Stimulated activated CD8-positive, alpha-beta memory T cell treated with anti-CD3 and anti-CD28 coated beads, Interleukin-15, amount 100 ng/mL, for 48 hours (primary cell): ENCODE data around the gene SSBP3.
"Not testable (repeated sequence)": the region's sequence is repeated elsewhere in the genome, so short reads cannot be mapped to it uniquely, and the experiment has no call there.

ENCODE experiments used
- DNase-seq, 2 donors: peaks; one replicate each; pipeline ENCODE4 v3.0.0-alpha.2; 2020; ENCODE audit warnings: low read depth in 2 of 2

The SSBP3 gene

DNA sequence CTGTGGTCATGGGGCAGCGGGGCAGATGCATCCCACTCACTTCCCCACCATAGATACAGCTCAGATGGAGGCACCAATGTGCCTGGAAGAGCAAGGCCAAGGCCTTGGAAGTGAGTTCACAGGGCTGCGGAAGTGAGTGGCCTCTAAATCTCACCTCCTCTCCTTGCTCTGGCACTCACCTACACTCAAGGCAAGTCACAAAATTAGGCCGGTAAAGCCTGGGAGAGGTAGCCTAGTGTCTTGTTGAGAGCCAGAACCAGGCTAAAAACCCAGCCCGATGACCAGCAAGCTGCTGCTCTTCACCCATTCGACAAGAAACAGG lies 57.5 kb downstream of the SSBP3 start:
- no peak for DNase-seq

DNA sequence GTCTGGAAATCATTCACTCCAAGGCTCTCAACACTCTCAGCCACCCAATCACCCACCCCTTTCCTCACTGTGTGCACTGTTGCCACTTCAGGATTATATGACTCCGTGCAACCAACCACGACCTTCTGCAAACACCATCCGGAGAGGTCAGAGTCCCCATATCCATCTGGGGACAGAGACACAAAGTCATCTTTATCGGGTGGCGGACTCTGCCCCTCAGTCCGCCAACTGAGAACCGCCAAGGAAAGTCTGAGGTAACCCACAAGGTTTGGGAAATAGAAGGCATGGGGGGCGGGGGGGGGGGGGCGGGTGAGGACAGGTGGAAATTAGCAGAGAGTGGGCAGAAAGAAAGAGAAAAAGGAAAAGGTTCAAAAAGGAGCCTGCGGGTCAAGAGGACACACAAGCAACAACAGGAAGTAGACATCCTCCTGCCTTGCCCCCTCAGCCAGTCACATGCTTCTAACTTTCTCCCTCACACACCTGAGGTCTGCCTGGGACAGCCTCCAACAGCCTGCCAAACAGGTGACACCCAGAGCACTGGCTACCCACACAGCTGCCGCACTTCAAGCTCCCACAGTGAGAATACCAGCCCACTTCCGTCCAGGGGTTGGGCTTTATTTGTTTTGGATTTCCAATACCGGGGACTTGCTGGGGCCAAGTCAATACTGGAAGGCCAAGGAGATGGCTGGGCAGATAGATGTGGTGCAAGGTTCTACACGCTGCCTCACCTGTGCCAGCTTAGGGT lies 58.1 kb downstream of the SSBP3 start:
- DNase-seq: no peak

DNA sequence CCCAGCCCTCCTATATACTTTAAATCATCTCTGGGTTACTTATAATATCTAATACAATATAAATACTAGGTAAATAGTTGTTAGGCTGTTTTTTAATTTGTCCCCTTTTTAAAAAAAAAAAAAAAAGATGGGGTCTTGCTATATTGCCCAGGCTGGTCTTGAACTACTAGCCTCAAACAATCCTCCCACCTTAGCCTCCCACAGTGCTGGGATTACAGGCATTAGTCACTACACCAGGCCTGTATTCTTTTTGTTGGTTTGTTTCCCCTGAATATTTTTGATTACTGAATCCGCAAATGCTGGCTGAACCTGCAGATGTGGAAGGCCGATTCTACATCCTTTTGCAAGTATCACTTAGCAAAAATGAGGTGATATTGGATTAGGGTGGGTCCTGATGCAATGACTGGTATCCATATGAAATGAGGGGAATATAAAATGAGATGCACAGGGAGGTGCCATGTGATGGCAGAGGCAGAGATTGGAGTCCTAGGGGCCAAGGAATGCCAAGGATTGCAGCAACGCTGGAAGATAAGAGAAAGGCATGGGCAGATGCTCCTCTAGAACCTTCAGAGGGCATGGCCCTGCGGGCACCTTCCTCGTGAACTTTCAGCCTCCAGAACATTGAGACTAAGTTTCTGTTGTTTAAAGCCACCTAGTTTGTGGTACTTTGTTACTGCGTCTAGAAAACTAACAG lies 58.8 kb downstream of the SSBP3 start:
- no peak for DNase-seq

DNA sequence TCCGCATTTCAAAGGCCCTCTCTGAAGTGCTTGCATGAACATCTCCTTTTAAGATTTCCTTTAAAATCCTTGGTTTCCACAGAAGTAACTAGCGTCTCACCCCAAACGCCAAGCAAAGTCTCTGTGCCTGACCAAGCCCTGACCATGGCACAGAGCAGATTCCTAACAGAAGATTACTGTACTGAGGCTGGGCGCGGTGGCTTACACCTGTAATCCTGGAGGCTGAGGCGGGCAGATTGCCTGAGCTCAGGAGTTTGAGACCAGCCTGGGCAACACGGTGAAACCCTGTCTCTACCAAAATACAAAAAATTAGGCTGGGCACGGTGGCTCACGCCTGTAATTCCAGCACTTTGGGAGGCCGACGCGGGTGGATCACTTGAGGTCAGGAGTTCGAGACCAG lies 60.6 kb downstream of the SSBP3 start:
- not testable (repeated sequence) for DNase-seq

DNA sequence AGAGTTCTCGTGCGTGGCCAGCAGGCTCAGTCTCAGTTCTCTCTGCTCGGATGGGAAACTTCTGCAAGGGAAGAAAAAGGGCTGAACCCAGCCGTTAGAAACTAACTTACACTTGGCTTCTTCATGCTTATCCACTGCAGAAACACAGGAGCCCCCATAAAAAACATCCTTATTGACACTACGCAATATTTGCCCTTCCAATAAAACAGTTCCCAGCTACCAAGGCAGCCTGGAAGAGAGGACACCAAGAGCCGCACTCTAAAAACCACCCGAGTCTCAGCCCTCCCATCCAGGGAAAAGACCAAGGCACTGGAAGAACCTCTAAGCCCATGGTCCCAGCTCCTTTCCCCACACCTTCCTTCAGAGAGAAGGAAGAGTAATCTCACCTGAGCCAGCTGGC lies 61.1 kb downstream of the SSBP3 start:
- no peak for DNase-seq

DNA sequence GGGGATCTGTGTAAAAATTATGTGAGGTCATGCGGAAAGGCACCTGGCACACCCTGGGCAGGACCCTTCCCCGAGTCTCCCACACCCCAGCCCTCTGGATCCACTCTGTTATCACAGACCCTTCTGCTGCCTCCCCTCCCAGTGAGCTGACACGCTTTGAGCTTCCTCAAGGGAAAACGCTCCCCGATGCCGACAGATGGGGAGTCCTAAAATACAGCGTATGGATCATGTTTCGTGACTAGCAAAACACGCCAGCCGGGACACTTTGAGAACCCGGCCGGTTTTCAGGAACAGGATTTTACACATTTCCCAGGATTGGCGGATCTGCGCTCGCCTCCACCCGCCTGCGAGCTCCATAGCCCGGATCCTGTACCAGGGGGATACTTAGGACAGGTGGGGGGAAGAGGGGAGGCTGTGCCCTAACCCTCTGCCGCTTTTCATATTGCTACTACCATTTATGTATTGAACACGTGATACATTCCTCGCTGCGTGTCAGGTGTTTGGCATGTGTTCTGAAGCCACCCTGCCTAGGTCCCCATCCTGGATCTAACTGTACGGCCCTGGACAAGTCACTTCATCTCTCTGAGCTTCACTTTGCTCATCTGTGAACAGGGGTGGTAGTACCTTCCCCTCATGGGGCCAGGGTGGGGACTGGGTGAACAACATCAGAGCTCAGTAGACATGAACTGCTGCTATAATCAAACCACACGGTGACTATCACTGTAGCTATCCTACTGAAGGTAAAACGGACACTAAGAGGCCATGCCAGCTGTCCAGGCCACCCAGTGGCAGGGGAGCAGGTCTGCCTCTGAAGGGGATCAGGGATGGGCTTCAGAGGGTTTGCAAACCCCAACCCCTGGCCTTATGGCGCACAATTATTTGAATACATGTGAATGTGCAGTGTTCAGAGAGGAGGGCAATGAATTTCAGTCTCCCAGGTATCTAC lies 63.2 kb downstream of the SSBP3 start:
- no peak for DNase-seq

DNA sequence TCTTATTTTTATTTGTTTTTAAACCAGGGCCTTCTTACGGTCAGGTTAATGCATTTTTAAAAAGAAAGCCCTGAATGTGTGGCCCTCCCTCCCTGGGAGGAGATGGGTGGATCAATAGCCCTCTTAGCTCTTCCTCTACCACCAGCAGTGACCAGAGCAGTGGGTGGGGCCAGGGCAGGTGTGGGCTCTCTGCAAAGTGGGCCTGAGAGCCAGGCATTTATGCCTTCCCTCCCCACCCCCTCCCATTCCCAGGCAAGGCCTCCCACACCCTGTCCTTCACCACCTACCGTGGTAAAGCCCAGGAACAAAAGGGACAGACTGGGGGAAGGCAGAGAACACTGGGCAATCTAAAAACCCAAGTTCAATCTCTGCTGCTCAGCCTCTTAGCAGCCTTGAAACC lies 63.9 kb downstream of the SSBP3 start:
- no peak for DNase-seq

DNA sequence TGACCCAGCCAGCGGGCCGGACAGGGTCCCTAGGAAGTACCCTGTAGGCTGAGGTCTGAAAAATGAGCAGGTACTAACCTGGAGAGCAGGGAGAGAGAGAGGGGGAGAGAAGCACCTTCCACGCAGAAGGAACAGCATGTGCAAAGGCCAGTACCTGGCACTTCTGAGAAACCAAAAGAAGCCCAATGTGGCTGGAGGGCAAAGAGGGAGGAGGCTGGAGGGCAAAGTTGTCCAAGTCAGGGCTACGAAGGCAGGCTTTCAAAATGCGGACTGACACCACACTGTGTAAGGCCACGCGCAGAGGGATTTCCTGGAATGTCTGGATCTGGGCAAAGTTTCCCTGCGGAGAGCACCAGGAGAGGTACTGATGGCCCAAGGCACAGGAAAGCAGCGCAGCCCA lies 64.4 kb downstream of the SSBP3 start:
- DNase-seq: no peak

DNA sequence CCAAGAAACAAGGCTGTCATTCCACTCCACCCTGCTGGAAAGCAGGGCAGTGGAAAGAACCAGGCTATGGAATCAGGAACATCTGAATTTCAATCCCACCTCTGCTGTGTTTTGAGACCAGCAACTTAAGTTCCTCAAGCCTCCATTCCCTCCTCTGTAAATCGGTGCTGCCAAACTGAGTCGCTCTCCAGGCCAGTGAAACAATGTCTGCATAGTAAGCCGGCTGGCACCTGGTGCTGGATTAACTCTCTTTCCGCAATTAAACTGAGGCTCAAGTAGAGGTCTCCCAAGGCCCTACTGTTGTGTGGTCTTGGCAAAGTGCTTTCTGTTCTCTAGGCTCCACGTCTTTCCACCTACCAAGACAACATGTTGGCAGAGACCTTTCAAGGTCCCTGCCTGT lies 65.3 kb downstream of the SSBP3 start:
- no peak for DNase-seq

DNA sequence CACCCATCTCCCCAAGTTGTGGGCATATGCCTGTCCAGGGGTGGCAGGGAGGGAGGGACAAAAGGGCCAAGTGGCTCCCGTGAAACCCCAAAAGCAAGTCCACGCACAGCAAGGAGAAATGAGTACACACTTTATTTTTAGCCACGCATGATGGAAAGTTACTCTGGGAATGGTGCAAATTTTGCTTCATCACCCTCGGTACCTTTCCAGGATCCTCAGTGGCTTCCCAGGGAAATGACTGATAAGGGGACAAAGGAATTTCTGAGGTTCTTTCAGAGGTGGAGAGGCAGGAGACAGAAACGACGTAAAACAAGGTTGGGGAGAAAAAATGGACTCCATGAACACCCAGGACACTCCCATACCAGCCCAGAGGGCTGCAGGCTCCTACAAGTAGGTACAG lies 65.8 kb downstream of the SSBP3 start:
- no peak for DNase-seq

DNA sequence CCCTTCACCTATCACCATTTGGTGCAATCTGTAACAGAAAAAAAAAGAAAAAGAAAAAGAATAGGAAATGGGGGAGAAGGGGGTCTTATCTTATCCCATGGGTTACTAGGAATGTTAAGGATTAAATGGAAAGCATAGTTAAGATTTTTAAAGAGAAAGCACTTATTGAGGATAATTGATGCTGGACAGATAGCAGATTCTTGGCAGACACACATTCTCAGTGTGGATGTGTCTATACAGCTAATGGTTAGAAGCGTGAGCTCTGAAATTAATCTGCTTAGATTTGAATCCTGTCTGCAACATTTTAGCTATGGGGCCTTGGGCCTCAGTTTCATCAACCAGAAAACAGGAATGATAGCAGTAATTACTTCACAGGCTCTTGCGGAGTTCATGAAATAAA lies 67.1 kb downstream of the SSBP3 start:
- no peak for DNase-seq

DNA sequence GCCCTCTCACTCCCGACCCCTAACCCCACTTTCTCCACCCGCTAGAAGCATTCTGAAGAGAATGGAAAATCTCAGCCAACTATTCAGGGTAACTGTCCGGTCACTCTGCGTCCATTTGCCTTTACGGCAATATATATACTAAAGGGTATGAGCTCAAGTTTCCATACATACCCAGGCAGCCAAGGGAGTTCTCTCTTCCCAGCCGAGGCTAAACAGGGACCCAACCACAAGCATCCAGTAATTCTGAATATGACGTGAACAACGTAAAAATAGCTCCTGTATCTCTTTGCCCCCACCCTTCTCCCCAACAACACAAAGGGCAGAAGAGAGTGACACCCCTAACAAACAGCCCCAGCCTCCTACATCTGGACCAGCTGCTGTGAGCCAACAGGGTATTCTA lies 67.7 kb downstream of the SSBP3 start:
- no peak for DNase-seq

DNA sequence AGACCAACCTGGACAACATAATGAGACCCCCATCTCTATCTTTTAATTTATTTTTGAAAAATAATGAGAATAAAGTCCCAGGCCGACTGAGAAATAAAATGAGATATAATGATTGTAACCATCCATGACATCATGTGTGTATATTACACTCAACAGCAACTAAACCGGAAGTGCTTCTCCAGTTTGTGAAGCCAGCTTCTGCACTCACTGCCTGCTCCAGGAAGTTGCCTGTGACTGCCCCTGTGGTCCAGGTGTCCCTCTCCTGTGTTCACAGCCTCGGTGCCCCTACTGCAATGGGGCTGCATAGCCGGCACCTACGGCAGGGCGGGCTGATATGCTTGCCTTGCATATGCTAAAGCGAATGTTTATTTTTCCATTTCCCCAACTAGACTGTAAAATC lies 68.3 kb downstream of the SSBP3 start:
- no peak for DNase-seq

DNA sequence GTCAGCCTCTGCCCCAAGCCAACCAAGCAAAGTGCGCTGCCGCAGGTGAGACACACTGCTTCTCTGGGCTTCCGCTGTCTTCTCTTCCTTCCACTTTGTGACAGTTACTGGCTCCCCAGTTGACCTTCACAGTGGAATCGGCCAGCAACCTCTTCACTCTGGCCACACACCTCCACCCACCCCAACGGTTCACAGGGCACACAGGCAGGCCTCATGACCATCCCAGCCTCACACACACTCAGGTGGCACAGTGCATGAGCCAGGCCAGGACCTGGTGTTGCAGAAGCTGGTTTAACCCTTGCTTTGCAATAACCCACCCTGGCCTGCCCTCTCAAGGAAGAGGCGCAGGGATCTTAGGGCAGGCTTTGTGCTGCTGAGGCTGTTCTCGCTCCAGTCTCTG lies 69.2 kb downstream of the SSBP3 start:
- no peak for DNase-seq

DNA sequence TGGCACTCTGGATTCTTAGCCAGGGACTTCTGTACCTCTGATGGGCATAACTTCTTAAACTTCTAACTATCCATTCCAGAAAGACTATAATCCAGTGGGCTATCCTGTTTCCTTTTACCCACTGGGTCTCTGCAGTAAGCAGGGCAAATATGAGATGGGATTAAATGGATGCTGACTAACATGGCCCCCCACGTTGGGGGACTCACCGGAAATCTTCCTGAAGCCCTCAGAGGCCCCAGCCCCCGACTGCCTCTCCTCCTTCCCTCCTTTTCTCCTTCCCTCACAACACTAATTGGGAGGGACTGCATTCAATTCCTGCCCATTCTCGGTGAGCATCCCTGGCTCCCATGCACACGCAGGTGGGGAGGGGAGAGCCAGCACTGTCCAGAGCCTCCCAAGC lies 70.1 kb downstream of the SSBP3 start:
- DNase-seq: no peak

DNA sequence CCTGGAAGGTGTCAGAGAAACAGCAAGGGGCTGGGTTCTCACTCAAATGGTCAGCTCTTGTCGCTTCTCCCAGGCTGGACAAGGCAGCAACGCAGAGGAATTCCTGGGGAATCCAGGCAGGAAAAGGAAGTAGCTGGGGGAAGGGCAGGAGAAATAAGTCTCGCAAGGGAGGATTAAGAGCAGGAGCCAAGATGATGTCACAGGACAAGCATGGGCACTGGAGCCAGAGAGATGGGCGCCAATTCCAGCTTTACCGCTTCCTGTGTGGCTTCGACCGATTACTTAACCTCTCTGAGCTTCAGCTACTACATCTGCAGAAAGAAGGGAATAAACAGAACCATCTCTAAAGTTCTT lies 70.5 kb downstream of the SSBP3 start:
- DNase-seq: no peak

DNA sequence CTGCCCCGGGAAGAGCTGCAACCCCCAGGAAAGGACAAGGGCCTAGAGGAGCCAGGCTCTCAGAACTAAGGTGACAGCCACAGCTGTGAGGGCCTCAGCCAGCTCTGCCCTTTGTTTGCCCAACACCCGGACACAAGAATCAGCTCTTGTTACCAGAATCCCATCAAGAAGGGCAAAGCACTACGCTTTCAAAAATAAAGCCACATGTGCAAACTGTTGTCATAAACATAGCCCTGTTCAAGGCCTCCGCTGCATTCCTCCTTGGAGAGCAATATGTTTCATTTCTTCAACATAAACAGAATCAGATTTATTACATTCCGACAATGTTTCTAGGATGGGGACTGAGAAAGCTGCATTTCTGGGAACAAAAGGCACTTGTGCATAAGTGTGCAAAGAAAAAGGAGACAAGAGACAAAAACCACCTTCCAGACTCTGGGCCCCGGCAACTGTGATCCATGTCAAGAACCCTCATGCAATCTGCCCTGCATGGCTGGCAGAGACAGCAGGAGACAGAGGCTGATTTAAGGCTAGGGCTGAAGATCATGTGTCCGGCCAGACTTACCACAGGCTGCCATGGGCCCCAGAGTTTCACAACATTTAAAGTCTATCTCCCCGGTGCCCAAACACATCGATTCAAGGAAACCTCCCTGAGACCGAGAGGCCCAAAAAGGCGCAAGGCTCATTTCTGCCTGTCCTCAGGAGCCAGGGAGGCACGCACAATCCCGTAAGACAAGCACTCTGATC lies 71.0 kb downstream of the SSBP3 start:
- no peak for DNase-seq

DNA sequence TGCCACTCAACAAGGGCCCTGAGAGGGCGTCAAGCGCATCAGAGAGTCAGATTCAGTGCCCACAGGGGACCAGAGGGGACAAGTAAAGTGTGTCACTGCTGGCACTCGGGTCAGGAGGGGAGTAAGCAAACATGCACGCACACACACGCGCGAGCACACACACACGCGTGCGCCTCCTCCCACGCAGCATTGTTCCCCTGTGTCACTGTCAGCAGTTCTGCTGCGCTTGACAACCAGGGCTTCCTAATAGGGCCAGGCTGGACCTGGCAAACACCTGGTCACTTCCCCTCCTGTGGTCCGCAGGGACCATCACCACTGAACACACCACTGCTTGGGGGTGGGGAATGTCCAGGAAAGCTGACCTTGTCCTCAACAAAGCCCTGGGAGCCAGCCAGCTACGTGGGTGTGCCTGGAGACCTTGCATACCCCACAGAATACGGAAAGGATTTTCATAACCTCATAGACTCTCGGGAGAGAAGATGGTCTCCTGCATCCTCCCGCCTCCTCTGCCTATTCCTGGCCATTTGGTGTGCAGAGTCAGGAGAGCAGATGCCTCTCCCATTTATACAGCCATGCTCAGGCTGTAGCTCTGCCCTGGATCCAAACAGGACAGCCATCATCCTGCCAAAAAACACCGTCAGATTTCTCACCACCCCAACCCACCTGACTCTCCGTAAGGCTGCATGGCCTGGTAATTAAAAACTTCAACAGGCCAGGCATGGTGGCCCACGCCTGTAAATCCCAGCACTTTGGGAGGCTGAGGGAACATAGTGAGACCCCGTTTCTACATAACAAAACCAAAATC lies 73.2 kb downstream of the SSBP3 start:
- no peak for DNase-seq

DNA sequence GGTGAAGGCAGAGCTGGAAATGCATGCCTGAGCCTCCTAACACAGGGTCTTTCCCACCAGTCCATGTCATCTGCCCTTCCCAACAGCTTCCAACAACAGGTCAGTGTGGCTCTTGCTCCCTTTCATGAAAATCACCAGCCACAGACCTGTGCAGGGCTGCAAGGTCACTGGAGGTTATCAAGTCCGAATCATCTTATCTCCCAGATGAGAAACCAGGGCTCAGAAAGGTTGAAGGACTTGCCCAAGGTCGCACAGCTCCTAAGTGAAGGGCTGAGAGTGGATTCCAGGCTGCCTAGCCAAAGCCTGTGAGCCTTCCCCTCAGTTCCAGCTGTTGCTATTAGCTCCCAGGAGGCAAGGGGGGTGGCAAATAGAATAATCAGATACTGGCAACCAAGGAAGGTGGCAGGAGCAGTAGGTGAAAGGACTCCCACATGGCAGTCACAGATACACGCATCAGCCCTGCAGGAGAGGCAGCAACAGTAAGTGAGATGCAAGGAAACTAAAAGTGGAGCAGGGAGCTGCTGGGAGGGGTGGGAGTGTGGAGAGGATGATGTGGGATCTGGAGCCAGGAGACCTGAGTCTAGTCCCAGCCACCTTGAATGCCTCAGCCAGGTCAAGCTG lies 74.2 kb downstream of the SSBP3 start:
- no peak for DNase-seq

DNA sequence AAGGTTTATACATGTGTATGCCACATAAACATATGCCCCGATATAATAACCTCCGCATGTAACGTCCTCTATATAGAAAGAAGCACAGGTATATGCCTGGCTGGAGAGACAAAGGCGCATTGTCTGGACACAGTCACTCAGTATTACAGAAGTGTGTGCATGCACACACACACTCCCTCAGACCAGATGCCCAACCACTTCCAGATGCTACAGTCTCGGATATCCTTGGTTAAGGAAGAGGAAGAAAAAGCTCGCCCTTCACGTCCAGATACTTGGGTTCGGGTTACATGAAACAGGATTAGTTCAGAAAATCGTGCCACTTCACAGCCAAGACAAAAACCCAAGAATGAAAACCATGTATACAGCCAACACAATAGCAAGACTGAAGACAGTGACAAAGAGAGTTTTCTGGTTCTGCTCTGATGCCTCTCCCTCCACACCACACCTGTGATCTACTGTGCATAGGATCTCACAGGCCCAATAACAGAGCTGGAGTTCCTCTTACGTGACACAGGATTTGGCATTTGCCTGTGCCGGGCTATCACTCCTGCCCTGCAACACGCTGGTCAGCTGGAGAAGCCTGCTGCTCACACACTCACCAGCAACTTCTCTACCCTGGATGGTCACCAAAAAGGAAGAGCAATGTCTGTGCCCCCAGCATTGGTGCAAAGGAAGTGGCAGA lies 75.0 kb downstream of the SSBP3 start:
- DNase-seq: no peak
